NCI-H1092 (cell line): ENCODE measurements around the gene MUC2.

Source experiments
- DNase-seq: peaks from one replicate; lab custom pipeline; 2025; lab: John Stamatoyannopoulos, UW

Gene MUC2

DNA sequence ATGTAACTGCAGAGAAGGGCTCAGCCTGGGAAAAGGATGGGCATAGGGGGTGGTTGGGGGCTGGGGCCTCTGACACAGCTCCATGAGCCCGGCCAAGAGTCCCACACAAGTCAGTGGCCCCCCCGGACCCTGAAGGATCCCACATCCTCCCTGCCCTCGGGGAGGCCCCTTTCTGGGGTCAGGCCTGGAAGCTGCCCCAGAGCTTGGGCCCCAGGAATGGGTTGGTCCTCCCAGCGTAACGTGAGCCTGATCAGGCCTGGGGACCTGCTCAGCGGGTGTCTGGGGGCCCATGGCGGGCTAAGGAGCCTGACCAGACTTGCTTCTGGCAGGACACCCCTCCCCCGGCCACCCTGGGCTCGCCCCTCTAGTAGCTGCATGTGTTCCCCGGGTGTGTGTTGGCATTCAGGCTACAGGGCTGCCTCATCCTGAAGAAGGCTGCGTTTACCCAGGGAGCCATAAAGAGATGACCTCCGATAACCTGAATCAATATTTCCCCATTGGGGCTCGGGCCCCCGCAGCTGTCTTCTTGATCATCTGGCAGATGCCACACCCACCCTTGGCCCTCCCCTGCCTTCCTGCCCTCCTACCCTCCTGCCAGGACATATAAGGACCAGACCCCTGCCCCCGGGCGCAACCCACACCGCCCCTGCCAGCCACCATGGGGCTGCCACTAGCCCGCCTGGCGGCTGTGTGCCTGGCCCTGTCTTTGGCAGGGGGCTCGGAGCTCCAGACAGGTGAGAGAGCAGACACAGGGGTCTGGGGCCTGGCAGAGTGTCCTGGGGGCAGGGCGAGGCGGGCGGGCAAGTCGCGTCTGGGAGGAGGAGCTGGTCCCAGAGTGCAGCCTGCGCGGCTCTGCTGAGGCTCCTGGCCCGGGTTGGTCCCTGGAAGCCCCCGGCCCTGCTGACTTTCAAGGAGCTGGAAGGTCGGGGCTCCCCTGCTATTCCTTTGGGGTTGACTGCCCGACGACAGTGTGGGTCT is at the start of gene MUC2:
MUC2 (plus strand) TSS at position 631 of the 978 bp plus-strand sequence.
- DNase-seq = no peak

DNA sequence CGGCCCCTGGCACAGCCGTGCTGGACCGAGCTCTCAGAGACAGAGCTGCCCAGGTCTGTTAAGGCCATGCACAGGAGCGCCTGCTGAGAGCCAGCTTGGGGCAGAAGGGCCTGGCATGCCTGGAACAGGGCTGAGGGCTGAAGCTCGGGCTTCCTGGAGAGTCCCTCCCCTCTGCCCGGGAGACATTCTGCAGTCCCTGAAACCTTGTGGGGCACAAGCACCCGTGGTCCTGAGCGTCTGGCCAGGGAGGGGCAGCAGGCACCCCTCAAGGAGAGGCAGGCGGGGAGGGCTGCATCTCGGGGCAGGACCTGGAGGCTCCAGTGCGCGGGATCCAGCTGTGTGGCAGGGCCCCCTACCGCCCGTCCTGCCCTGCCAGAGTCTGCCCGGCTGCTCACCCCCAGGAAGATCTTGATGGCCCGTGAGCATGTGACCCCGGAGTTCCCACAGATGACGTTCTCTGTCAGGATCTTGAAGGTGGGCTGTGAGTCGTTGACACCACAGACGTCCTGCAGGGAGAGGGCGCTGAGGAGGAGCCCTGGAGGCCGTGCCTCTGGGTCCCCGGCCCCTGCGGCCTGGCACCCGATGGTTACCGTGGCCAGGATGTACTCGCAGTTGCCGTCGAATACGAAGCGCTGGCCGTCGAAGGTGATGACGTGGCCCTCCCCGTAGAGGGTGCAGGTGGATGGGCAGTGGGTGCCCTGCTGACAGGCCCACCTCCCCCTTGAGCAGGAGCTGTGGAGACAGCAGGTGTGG is 49.1 kb upstream of the MUC2 start:
- no peak for DNase-seq

DNA sequence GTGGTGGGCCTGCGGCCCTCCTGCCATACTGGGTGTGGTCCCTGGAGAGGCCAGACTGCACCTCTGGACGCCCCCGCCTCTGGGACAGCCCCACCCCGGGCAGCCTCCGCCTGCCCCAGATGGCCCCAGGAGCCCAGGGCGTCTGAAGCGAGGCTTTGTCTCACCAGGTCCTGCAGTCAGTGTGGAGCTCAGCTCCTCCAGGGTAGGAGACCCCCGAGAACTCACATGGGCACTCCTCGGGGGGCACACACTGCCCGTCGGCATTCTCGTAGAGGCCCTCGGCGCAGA is 48.6 kb upstream of the MUC2 start:
- DNase-seq = no peak

DNA sequence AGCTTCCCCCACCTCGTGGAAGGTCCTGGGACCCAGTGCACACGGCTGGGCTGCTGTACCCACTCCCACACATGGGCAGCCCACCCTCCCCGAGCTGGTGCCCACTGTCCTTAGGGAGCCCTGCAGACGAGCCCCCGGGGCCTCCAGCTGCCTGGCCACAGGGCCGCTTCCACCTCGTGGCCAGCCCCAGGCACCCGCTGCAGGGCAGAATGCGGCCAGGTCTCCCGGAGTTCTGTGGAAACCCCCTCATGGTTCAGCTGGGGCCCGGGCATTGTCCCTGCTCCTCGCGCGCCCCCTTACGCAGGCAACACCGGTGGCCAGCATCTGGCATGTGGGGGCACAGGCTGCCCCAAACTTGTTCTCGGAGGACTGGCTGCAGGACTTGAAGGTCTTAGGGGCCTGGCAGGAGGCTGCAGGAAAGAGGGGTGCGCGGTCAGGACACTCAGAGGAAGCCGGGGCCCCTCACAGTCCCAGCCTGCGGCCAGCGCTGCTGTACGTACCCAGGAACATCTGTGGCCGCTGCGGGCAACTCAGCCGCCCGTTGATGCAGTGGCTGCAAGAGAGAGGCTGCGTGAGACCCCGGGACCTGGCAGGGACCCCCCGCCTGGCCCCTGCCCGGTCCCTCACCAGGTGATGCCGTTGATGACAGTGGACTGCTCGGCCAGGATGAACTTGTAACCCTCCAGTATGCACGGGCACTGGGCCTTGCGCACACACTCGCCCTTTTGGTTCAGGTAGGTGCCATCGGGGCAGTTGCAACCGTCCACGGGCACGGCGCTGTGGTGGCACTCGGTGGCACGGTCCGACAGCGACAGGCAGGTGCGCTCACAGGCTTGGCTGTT is 47.8 kb upstream of the MUC2 start:
- no peak for DNase-seq

DNA sequence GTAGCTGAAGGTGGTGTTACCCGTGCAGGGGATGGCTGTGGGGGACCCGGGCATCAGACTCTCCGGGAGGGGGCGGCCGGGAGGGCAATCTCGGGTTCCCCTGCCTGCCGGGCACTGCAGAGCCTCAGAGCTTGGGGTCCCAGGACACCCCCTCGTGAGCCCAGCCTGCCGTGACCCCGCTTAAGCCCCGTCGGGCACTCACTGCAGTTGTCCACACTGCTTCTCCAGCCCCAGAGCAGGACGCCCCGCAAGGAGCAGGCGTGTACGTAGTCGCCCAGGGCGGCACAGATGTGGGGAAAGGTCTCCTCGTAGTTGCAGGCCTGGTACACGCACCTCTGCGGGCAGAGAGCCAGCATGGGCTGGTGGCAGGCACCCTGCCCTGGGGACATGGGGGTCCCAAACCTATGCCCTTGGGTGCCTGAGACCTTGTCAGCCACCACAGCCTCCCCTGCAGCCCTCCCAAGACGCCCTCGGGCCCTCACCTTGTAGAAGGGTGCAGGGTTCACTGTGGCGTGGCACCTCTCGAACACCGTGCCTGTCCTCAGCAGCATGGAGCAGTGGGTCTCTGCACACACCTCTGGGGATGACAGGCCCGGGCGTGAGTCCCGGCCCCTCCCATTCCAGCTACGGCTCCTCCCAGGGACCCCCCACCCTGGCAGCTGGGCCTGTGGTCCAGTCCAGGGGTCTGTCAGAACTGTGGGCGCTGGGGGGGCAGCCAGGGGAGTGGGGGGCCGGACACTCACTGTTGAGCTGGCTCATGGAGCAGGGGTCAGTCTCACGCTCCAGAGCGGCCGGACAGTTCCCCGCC is 47.0 kb upstream of the MUC2 start:
- DNase-seq = no peak

DNA sequence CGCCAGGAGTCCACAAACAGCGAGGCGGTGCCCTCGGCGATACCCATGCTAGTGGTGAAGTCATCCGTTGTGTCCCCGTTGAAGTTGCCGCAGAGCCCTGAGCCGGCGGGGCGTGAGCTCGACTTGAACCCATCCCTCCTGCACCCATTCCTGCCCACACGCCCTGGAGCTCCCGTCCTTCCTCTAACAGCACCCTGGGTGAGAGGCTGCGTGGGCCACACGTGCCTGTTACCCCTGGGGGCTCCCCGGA is 46.5 kb upstream of the MUC2 start:
- DNase-seq = no peak

DNA sequence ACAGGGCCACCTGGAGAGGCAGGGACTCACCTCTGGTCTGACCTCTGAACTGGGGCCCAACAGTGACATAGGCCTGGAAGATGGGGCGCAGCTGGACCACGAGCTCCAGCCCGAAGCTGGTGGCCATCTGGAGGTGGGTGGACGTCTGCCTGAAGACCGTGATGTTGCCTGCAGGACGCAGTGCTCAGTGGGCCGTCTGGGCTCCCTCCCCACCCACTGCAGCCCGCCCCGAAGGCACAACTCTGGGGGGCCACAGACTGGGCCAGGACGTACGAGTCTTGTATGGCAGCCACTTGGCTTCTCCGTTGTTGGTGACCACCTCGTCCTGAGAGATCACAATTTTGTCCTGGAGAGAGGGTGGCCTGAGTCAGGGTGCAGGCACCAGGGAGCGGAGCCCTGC is 46.1 kb upstream of the MUC2 start:
- DNase-seq = no peak

DNA sequence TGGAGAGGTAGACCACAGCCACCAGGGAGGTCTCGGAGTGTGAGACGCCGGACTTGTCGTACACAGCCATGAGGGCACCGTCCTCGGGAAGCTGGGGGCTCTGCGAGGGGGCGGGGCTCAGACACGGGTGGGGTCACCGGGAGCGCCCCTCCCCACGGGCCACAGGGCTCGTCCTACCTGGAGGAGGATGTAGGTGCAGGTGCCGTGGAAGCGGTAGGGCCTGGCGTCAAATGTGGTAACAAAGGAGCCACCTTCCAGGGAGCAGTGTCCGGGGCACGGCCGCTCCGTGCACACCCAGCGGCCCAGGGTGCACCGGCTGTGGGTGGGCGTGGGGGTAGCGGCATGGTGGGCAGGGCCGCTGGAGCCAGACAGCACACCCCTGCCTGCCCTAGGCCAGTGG is 45.6 kb upstream of the MUC2 start:
- DNase-seq = no peak

DNA sequence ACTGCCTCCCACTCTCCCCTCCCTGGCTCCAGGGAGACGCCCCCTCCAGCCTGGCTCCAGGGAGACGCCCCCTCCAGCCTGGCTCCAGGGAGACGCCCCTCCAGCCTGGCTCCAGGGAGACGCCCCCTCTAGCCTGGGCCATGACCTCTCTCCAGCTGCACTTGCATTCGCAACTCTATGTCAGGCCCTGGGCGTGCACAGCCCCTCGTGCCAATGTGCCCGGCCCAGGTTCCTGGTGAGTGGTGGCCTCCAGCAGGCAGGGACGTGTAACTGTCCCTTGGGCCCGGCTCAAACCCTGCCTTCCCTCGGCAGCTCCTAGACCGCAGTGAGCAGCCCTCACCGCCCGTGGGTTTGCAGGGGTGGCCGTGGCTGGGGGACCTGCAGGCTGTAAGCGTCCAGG is 45.0 kb upstream of the MUC2 start:
- no peak for DNase-seq

DNA sequence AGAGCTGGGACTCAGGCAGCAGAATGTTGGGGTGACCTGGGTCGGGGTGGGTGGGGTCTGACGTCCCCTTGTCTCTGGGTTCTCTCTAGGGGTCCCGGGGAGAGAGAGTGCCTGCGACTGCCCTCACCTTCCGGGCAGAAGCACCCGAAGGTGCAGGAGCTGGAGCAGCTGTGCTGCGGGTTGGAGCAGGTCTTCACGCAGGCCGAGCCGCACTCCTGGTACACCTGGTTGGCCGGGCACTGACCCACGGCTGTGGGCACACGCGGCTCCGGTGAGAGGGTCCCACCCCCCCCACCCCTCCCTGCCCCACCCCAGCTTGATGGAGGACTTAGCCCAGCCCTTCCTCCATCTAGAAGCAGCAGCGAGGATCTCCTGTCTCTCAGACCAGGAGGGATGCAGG is 44.6 kb upstream of the MUC2 start:
- DNase-seq = no peak

DNA sequence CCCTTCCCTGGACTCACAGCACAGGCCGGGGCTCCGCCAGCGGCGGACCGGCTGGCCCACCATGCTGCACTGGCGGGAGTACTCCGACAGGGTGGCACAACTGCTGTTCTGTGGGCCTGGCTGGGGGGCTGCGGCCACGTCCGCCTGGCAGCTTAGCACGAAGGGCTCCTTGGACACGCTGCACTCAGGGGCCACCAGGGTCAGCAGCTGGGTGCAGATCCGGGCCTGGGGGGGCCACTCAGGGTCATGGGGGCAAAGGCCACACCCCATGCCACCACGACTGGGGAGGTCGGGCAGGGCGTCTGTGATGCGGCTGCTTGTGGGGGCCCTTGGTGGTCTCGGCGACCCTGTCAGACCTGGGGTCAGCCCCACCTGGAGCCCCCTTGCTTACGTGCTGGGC is 44.1 kb upstream of the MUC2 start:
- no peak for DNase-seq

DNA sequence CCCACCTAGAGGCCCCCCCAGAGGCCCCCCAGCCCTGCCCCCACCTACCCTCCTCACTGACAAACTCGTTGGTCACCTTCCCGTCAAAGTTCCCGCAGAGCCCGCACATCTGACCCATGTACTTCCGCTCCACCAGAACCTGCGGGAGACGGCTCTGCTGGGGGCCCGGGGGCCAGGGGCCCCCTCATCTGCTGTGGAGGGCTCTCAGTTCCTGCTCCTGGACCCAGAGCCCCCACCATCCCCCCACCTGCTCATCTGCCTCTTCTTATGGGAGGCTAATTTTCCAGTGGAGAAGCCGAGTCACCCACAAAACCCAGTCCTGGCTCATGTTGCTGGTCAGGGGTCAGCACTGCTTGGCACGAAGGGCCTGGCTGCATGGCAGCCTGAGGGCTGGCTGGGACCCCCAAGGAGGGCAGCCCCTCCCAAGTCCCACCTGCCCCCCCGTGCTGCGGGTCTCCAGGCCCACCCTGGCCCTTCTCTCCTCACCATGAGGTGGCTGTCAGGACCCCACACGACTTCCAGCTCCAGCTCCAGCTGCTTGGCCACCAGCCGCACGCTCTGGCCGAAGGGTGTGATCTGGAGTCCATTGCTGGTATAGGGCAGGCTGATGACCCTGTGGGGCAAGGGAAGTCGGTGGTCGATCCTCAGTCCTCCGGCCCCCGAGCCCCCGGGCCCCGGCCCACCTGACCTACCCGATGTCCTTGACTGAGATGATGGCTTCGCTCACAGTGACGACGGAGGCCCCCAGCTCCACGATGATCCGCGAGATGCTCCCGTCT is 43.4 kb upstream of the MUC2 start:
- DNase-seq = no peak

DNA sequence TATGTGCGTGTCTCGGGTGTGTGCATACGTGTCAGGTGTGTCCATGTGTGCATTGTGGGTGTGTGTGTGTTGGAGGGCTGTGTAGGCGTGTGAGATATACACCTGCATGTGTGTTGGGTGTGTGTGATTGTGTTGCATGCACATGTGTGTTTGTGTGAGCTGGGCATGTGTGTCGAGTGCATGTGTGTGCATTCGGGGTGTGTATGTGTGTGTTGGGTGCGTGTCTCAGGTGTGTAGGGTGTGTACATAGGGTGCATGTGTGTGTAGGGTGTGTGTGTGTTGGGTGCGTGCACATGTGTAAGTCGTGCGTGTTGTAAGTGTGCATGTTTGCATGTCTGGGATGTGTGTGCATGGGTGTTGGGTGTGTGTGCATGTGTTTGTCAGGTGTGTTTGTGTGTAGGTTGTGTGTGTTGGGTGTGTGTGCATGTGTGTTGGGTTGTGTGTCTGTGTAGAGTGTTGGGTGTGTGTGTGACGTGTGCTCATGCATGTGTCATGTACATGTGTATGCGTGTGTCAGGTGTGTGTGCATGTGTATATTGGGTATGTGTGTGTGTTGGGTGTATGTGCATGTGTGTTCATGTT is 42.3 kb upstream of the MUC2 start:
- DNase-seq = no peak

DNA sequence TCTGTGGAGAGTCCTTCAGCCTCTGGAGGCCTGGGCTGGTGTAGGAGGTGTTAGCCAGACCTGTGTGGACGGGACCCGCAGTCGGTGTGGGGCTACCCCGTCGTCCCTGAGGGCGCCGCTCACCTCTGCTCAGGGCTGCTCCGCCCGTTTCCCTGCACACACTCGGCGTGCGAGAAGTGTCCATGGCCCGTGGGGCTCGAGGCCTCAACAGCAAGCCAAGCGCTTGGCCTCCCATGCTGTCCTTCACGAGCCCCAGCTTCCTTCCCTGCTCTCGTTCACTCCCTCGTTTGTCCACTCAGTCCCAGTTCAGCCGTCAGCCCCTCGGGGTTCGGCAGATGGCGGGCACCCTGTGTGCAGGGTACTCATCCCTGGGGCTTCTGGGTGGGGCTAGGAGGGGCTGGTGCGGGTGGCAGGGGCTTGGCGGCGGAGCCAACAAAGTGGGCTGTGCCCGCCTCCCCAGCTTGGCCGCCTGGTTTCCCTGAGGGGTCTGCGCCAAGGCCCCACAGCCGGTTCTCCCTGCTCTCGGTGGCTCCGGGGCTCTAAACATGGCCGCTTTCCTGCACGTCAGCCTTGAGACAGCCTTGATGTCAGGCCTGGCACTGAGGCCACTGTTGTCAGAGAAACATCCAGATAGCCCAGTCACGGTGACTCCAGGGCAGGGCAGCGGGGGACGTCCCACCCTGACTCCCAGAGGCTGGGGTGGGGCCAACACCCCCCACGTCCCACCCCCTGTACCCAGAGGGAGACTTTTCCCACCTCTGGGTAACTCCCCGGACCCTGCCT is 41.5 kb upstream of the MUC2 start:
- no peak for DNase-seq

DNA sequence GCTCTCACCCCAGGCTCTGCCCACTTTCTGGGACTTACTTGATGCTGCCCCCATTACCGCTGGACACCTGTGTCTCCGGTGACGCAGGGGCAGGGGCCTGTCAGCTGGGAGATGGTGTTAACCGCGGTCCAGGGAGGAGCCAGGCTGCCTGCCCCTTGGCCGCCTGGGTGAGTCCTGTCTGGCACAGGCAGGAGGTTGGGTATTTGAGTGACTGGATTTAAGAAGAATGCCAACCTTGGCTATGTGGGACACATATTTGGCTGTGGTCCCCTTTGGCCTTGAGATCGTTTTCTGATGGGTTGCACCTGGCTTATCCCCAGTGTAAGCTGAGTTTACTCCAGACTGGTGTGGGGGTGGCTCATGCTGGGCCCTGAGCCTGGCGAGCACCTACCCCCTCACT is 40.7 kb upstream of the MUC2 start:
- no peak for DNase-seq

DNA sequence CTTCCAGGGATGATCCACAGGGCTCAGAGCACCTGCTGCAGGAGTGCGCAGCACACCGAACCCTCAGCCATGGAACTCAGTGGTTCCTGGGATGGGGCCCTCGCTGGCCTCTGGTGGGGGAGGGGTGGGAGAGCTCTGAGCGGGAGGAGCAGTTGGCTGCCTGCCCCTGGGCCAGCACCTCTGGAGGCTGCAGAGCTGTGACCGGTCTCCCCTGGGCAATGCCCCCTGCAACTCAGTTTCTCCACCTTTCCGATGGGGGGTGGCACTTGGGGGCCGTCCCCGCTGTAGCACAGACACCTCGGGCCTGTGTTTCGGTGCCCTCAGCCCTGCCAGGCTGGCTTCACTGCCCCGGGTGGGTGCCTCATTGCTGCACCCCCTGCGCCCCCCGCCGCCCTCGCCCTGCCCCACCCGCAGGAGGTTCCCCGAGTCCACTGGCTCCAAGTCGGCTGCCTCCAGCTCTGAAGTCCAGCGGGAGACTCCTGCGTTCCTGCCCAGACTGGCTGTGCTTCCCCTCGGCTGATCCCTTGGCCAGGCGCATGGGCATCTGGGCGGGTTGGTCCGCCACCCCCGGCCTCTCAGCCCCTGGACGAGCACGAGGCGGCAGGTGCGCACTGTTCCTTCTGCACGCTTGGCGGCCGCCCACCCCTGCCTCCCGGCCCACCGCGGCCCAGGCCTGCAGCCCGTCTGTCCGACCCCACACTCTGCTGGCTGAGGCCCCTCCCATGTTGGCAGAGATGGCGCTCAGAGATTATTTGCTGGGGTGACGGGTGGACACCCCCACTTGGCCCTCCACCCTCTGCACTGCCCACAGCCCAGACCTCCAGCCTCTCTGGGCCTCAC is 40.0 kb upstream of the MUC2 start:
- no peak for DNase-seq

DNA sequence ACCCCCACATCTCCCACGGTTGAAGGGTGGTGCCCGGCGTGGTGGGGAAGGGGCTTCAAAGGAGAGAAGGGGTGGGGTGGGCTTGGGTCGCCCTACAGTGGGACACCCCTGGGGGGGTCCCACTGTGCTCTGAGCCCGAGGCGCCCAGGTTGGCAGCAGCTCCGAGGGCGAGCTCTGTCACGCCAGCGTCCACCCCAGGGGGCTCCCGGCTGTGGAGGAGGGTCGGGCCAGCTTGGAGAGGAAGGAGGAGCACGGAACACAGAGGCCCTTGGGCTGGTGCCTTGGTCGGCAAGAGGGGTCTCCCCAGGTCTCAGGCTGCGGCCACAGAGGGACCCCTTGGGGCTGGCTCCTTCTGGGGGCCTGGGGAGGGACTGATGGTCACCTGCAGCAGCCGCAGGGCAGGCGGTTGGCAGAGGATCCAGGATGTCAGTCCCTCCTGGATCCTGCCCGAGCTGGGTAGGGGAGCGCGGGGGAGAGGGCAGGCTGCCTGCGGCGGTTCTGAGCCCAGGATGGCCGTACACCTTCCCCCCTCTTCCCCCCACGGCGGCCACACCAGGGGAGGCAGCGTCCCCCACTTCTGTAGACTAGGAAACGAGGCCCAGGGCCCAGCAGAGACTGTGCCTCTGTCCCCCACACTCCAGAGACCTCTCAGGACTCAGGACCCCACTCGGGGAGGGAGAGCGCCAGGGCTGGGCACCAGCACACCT is 38.9 kb upstream of the MUC2 start:
- no peak for DNase-seq

DNA sequence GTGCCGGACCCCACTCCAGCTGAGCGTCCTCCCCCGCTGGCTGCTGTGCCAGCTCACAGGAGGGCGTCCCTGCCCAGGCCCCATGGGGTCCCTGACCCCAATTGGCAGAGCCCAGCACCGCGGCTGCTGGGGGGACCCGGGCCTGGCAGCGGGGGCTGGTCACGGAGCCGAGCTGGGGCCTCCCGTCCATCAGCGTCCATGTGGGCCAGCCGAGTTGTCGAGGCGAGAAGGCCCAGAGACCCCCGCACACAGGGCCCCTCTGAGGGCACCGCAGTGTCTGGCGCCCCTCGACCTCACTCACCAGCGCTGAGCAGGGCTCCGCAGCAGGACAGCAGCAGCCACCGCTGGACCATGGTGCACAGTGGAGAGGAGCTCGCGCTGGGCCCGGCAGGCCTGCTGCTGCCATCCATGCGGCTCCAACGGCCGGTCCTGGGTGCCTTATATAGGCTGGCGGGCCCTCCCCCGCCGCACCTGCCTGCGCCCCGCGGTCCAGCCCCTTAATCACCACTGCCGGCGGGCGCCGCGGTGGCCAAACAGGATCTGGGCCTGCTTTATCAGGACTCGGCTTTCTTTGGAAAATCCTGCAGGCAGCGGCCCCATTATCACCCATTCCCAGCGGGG is 38.3 kb upstream of the MUC2 start, which contains the start of gene MUC6:
MUC6 (minus strand) TSS at position 416 of the 621 bp plus-strand sequence; CDS start at position 353, 63 bp downstream.
- no peak for DNase-seq
